Fibroblast of skin of scalp (primary cell): ENCODE data around the gene SLC46A1. TPM values are rescaled to one million over a fixed set of nuclear protein-coding genes. Genes with fewer than 3 reads are reported as not detected.
"Not testable (repeated sequence)": the region's sequence is repeated elsewhere in the genome, so short reads cannot be mapped to it uniquely, and the experiment has no call there.

ENCODE experiments used
- DNase-seq: peaks from one replicate; pipeline ENCODE4 v3.0.0-alpha.2; 2013
- polyA plus RNA-seq, 2 experiments: library from polyadenylated mRNA; unstranded; fragments of 120-200 nt; gene quantifications; one replicate each; pipeline ENCODE4 v1.2.1, GENCODE V29; 2013; ENCODE audit not compliant: insufficient read length in 2 of 2

Gene SLC46A1
- 2.6 TPM for polyA plus RNA-seq (2013, experiment 1 of 2; ENCODE audit: insufficient read length)
- polyA plus RNA-seq (2013, experiment 2 of 2; ENCODE audit: insufficient read length) = 2.4 TPM

DNA sequence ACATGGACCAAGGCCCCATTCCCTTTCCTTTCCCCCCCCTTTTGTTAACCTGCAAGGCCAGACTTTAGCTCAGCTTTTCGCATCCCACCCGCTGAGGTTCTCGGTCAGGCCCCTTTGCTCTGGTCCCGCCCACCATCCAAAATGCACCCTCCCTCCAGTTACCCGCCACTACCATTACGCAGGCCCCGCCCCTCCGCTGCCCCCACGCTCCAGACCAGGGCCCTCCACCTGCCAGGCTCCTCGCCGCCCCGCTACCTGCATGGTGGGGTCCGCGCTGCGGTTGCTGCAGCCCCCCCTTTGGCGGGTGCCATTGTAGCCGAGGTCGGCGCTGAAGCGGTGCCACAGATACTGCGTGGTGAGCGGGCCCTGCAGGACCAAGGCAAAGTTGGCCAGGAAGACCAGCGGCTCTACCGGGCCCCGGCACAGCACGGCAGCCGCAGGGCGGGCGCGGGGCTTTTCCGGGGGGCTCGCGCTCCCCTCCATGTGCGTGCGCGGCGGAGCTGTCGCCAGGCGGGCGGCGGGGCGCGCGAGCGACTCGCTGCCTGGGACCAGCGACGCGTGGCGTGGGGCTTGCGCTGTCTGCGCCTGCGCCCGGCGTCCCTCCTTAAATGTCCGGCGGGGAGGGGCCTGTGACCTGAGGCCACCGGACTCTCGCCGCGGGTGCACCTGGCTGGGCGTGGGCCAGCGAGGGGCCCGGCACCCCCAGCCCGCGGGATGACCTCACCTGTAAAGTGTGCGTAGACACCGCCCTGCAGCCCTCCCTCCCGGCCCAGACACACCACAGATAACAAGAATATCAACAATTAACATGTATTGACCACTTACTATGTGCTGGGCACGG, at the start of gene SLC46A1:
Gene SLC46A1, minus strand, starts transcription at position 581 of the 841 bp plus-strand sequence. Its CDS starts 98 bp downstream, at position 483.
- DNase-seq = peak; percentile 18

DNA sequence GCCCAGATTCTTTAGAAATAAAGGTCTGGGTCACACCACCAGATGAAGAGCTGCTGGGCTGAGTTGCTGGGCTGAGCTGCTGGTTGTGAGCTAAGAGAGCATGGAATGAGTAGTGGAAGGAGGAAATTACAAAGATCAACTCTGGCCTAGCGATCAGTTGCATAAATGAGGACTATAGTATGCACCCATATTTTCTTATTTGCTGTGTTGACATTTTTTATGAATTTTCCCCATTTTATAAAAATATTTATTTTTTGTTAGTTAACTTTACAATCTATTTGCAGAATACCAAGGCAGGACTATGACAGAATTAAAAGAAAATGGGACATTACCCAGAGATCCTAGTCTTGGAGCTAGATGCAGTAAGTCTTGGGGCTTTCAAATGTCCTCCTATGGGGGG, 43.8 kb upstream of the SLC46A1 start:
- DNase-seq = no peak

DNA sequence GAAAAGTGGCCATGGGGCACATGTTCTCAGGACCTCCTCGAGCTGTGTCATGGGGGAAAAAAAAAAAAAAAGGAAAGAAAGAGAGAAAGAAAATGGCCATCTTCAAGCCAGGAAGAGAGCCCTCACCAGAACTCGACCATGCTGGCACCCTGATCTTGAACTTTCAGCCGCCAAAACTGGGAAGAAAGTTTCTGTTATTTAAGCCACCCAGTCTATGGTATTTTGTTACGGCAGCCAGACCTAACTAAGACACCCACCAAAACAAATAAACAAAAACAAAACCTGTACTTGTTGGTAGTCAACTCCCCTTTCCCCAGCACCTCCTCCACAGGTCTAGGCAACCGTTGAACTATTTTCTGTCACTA, 41.4 kb upstream of the SLC46A1 start:
- DNase-seq = no peak

DNA sequence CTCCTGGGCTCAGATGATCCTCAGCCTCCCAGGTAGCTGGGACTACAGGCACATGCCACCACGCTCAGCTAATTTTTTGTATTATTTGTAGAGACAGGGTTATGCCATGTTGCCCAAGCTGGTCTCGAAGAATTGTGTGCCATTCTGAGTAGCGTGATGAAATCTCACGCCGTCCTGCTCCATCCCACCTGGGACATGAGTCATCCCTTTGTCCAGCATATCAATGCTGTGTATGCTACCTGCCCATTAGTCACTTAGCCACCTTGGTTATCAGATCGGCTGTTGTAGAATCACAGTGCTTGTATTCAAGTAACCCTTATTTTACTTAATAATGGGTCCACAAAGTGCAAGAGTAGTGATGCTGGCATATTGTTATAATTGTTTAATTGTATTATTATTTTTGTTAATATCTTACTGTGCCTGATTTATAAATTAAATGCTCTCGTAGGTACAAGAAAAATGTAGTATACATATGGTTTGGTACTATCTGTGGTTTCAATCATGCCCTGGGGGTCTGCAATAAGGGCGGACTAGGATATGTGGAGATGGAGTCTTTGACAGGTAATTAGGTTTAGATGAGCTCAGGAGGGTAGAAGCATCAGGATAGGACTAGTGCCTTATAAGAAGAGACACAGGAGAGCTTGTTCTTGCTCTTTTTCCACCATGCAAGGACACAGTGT, 40.8 kb upstream of the SLC46A1 start:
- DNase-seq = no peak

DNA sequence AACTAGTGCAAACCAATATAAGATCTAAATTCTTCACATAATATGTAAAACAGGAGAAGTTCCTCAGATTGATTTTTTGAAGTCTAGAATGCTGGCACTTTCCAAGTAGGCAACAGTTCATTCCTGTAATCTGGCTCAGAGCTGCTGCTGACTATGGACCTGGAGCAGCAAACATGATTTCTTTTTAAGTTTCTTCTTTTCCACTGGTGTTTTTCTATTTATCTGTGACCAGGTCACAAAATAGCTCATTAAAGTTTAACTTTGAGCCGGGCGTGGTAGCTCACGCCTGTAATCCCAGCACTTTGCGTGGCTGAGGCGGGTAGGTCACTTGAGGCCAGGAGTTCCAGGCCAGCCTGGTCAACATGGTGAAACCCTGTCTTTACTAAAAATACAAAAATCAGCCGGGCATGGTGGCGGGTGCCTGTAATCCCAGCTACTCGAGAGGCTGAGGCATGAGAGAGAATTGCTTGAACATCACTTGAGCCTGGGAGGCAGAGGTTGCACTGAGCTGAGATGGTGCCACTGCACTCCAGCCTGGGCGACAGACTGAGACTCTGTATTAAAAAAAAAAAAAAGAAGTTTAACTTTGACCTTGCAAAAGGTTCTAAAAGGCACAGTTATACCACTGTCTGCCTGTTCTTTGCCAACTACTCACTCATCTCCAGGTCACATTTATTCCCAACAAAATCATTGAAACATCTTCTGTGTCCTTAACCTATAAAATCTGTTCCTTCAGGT, 38.1 kb upstream of the SLC46A1 start:
- DNase-seq = no peak

DNA sequence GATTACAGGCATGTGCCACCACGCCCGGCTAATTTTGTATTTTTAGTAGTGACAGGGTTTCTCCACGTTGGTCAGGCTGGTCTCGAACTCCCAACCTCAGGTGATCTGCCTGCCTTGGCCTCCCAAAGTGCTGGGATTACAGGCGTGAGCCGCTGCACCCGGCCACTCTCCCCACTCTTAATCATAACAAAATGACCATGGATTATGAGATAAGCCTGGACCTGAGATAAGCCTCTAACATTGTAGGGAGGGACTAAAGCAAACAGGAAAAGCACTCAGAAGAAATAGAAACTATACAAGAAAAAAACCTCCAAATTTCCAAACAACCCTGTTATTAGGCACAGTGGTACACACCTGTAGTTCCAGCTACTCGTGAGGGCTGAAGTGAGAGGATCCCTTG, 28.3 kb upstream of the SLC46A1 start:
- DNase-seq = not testable (repeated sequence)

DNA sequence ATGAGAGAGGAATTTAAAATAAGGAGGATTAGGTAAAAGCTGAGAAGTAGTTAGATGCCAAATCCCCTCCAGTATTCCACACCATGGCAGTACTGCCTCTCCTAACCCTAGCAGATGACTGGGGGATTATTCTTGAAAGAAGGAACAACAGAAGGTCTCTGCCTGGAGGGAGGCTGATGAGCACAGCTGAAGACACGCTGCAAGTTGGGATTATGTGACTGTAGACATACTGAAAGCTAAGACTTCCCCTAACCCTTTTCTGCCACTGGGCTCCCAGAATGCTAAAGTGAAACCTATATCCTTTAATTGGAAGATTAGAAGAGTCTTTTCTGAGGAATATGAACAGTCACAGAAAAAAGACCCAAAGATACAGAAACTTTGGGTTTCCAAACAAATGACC, 27.7 kb upstream of the SLC46A1 start:
- no peak for DNase-seq

DNA sequence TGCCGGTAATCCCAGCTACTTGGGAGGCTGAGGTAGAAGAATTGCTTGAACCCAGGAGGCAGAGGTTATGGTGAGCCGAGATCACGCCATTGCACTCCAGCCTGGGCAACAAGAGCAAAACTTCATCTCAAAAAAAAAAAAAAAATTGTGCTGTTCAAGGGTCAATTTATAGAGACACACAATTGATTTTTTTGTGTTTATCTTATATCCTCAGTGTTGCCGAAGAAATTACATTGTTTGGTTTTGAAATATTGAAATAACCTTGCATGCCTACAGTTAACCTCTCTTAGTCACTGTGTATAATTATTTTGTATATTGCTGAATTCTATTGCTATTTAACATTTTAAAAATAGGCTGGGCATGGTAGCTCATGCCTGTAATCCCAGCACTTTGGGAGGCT, 22.0 kb upstream of the SLC46A1 start:
- DNase-seq = not testable (repeated sequence)

DNA sequence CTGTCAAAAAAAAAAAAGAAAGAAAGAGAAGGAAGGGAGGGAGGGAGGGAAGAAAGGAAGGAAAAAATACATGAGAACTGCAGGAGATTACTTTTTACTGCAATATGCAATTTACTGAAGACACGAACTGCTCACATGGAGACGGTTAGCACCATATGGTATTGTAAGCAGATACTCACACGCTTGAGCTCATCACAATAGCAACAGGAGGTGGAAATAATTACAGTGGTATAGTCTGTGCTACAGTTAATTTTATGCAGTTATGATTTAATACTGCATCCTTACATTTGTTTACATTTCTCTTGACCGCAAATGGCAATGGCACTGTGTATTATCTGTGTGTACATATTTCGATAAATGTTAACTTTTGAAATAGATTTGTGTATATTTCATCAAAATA, 21.4 kb upstream of the SLC46A1 start:
- no peak for DNase-seq

DNA sequence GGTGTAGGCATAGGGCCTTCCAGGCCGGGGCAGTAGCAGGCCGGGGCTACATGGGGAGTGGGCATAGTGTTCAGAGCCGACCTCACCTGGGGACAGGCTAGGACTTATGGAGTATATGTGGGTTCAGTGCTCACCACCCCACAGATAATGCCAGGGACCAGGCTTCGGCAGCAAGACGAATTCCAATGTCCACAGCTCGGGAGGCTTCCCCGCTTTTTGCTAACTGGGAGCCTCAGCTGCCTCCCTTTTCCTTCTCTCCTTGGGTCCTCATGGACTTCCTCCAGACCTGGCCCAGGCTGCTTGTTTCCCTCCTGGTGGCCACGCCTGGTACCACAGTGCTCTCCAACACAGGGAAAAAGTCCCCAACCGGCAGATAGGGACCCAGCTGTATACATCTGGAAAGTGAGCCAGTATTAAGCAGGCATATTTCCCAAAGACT, 20.1 kb upstream of the SLC46A1 start:
- no peak for DNase-seq

DNA sequence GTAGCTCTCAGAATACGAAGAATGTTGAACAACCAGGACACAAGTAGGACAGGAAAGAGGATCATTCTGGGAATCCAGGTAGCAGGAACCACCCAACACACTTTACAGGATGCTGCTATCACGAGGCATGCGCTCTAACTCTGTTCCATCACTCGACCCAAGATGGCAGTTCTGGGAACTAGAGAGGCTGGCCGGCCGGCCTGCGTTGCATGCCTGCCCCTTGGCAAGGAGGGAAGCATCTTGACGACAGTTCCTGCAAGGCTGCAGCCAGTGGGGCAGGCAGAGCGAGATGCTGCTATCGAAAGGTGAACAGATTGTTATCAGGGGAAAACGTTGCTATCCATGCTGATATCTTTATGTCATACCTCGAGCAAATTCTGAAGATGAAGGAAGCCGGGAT, 19.2 kb upstream of the SLC46A1 start:
- DNase-seq = no peak

DNA sequence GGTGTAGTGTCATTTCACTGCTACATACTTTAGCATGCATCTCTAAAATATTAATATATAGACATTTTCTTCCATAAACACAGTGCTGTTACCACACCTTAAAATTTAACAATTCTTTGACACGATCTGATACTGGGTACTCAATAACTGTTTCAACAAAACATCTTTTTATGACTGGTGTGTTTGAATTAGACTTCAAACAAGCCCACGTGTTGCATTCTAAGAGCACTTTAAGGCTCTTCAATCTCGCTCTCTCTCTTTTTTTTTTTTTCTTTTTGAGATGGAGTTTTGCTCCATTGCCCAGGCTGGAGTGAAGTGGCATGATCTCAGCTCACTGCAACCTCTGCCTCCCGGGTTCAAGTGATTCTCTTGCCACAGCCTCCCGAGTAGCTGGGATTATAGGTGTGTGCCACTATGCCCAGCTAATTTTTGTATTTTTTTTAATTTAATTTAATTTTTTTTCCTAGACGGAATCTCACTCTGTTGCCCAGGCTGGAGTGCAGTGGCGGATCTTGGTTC, 15.8 kb upstream of the SLC46A1 start:
- DNase-seq = no peak

DNA sequence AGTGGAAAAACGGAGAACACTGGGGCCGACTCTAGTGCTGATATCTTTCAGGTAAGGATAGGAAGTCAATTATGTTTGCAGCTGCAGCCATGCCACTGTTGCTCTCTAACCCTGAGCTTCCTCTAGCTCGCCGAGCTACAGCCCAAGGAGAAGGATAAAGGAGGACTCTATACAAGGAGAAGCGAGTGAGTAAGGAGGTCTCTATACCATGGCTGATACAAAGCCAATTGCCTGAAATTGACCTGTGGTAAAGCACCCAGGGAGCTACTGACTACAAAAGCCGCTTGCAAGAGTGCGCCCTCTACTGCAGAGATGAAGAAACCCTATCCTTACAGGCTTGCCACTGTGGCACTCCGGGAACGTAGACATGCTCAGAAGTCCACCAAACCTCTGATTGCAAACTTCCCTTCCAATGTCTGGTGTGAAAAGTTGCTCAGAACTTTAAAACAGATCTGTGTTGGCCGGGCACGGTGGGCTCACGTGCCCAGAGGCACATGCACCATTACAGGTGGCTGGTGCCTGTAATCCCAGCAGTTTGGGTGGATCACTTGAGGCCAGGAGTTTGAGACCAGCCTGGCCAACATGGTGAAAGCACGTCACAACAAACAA, 10.8 kb upstream of the SLC46A1 start:
- peak; percentile 52 for DNase-seq

DNA sequence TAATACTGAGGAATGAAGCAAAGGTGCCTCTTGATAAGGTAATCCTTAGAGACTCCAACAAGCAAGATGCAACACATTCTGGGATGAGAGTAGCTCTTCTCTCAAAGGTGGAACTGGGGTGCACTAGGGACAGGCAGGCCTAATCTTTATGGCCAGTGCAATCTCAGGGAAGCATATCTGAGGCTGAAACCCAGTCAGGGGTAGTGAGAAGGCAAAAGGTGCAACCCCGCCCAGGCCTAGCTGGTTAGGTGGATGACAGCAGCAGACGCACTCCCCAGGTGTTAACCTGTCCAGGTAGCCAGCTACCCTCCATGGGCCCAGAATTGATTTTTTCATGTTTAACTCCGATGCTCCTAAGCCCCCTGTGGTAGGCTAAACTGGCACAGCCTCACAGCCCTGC, 9.9 kb upstream of the SLC46A1 start:
- DNase-seq = no peak

DNA sequence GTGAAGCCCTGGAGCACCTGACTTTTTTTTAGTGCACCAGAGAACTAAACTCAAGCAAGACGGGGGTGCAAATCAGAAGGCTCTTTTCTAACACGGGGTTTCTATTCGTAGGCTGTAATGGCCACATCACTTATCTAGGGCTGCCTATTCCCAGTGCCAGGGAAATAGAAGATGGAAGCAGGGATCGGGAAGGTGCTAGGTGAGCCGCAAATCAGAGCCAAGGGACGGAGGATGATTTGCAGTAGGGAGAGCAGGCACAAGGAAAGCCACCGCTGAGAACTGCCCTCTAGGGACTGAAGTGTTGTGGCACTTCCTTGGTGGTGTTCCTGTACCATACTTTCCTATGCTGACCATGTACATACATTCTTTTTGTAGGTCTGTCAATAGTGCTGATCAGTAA, 7.8 kb upstream of the SLC46A1 start:
- DNase-seq = no peak

DNA sequence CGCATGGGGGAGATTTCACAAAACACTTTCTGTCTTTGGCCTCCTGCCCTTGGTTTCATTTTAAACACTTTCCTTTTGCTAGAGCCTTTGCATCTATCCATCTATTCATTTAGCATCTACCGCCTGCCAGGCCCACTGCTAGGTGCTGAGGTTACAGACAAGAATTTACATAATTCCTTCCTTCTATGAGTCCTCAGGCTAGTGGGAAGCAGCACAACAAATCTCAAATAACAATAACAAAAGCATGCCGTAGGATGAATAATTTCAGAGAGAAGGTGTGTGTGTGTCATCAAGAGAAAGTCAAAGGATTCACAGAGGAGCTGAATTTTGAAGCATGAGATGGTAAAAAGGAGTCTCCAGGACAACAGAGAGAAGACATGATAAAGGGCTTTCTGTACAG, 6.1 kb upstream of the SLC46A1 start:
- no peak for DNase-seq

DNA sequence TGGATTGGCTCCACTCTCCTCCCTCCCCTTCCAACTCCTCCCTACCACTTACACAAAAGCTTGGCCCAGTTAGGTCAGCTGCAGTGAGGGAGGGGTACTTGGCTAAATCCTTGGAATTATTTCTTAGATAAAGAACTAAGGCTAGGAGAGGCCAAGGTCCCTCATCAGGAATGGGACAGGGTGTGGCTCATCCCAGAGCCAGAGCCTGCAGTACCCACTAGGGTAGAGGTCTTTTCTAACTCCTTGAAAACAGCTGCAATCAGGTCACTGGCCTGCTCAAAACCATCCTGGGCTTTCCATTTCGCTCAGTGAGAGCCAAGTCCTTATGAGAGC, 1.9 kb upstream of the SLC46A1 start:
- no peak for DNase-seq

DNA sequence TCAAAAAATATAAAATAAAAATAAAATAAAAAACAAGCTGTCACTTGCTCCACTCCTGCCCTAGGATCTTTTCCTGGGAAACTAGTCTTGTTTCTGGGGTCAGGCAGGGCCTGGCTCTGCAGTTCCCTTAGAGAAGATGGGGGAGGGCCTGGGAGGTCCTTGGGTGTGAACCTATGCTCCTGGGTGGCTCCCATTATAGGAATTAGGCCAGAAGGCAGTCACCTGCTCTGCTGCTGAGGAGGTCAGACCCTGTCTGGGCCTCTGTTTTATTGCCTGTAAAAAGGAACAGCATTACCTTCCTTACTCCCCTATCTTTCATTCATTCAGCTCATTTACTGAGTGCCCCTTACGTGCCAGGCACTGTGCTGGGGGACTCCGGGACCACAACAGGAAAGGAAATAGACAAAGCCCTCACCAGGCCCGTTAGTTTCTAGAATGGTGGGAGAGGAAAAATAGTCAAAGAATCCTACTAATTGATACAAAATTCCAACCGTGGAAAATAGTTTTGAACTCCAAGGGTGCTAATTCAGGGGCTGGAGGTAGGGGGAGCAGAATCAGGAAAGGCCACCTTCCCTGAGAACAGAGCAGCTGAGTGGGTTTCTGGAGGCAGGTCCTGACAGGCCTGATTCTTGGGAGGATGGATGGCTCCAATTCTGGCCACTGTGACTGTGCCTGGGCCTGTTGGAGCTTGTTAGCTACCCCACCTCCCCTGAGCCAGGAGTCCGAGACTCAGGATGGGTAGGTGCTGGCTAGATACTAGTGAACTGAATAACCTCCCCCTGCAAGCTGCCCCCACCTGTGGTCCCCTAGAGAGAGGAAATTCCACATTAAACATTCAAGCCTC, 1.3 kb upstream of the SLC46A1 start:
- DNase-seq = no peak

DNA sequence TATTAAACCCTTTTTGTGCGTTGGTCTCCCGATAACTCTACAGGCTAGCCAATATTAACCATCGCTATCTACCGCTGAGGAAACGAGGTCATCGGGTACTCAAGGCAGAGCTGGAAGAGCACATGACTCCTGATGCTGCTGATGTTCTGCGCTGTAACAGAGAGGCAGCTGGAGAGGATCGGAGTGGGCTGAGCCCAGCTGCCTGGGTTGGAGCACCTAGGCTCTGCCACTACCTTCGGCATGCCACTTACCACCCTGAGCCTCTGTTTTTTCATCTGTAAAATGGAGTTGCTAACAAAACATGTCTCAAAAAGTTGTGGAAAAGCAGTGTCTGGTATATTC, 432 bp upstream of the SLC46A1 start:
- no peak for DNase-seq

DNA sequence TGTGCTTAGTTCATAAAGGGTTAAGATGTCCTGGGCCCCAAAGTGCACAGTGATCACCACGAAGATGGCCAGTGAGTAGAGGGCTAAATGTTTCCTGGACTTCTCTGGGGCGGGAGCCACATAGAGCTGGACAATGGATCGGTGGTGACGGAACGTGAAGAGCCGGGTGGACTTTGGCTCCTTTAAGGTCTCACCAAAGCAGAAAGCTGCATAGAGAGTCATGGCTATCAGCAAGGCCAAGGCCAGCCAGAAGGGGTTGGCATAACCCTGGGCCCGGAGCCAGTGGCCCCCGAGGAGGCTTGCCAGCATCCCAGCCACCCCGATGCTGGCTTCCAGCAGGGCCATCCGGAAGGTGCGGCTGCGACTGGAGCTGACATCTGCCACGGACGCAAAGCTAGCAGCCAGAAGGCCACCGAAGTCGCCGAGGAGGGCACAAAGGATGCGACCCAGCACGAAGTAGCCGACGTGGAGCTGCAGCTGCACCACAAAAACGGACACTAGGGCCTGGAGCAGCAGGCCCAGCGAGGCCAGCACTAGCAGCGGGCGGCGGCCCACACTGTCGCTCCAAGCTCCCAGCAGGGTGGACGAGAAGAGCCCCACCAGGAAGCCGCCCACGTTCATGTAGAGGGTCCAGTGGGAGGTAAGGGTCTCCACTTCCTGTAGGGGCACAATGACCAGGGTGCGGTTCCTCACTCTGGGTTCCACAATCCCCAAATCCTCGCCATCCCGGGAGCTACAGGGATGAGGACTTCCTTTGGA, 1.0 kb downstream of the SLC46A1 start:
- DNase-seq = no peak

DNA sequence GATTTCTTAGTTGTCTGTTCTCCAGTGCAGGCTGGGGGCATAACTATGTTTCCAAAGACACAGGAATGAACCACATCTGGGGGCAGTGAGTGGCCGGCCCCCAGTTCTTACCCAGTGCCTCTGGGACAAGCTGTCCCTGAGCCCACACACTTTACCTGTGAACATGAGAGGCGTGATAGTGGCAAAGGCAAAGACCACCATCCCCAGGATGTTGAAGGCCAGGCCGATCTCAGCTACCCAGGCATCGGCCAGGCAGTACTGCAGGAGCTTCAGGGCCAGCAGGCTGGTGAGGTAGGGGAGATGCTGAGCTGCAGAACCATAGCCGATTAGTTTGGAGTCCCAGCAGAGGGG, 1.6 kb downstream of the SLC46A1 start:
- DNase-seq = no peak
